K562 (cell line): Measurements from ENCODE around the gene MINDY3. TPM values are rescaled to one million over a fixed set of nuclear protein-coding genes. Genes with fewer than 3 reads are reported as not detected.
A peak's percentile ranks its signal among the peaks of the same experiment; 100 is the strongest.

Experiments
- ATF6 ChIP-seq: sonication (generic); formaldehyde crosslinking; IDR thresholded peaks from 2 replicates; pipeline ENCODE4 v1.4.0; 2020; ENCODE audit warnings: mild to moderate bottlenecking, missing genetic modification reagents
- FOXM1 ChIP-seq, 2 experiments: fragments of 450-650 bp in 1 of 2; sonication (generic) in 1 of 2; formaldehyde crosslinking in 1 of 2; IDR thresholded peaks; 2 replicates each; pipeline versions ENCODE4 v1.6.1 to v1.9.0; 2017 to 2022; ENCODE audit warnings: low read depth in 2 of 2, mild to moderate bottlenecking in 2 of 2, missing genetic modification reagents in 1 of 2, moderate library complexity in 1 of 2
- HDAC1 ChIP-seq, 2 experiments: fragments of 450-650 bp; IDR thresholded peaks; 2 replicates each; pipeline ENCODE4 v1.6.1; 2016 to 2017; ENCODE audit warnings: inconsistent platforms in 1 of 2, mild to moderate bottlenecking in 1 of 2, moderate library complexity in 1 of 2
- NR2C1 ChIP-seq, 2 experiments: fragments of 450-650 bp; IDR thresholded peaks; 2 replicates each; pipeline ENCODE4 v1.6.1; 2017; ENCODE audit warnings: mild to moderate bottlenecking in 2 of 2, antibody characterized with exemption in 1 of 2, inconsistent platforms in 1 of 2, missing compliant biosample characterization in 1 of 2, missing genetic modification characterization in 1 of 2
- PHF8 ChIP-seq: fragments of 200-600 bp; sonication (generic); IDR thresholded peaks from 2 replicates; pipeline ENCODE4 v1.6.1; 2012; ENCODE audit warnings: mixed run types, mild to moderate bottlenecking, inconsistent platforms, low read length, moderate library complexity, borderline replicate concordance
- PKNOX1 ChIP-seq: fragments of 450-650 bp; IDR thresholded peaks from 2 replicates; pipeline ENCODE4 v1.6.1; 2016
- ZKSCAN1 ChIP-seq: fragments of 150-350 bp; IDR thresholded peaks from 2 replicates; pipeline ENCODE4 v1.6.1; 2016; ENCODE audit warnings: low read depth, low read length
- polyA plus RNA-seq, 8 experiments: library from polyadenylated mRNA; depleted of rRNA in 4 of 8; stranded (reverse) in 5 of 8; unstranded in 3 of 8; fragments of >200 nt; fragmentation: Nextera tagmentation in 2 of 8; fragmentation: Illumina TruSeq in 1 of 8; extraction: Ambion mirVana in 2 of 8; extraction: Trizol in 1 of 8; gene quantifications; 2 replicates each; pipeline versions ENCODE4 v1.2.1 to v1.2.3, GENCODE V29; 2011 to 2014; ENCODE audit warnings: inconsistent platforms in 1 of 8, missing spikeins in 1 of 8
- total RNA-seq, 7 experiments: library from RNA; depleted of rRNA in 6 of 7; stranded (reverse); fragments of >200 nt in 6 of 7; fragmentation: Illumina TruSeq in 2 of 7; extraction: Trizol in 2 of 7; gene quantifications; 2 replicates each; pipeline versions ENCODE4 v1.2.1 to v1.2.3, GENCODE V29; 2011 to 2021; ENCODE audit warnings: low replicate concordance in 1 of 7
- TF ChIP-seq, protein P1 (sequence below): sonication (generic); formaldehyde crosslinking; IDR thresholded peaks from 2 replicates; pipeline ENCODE4 v1.8.0; 2022; ENCODE audit warnings: missing genetic modification reagents, mild to moderate bottlenecking, borderline replicate concordance
- TF ChIP-seq, protein P2 (sequence below): fragments of 450-650 bp; IDR thresholded peaks from 2 replicates; pipeline ENCODE4 v1.6.1; 2016; ENCODE audit warnings: low read depth
- TF ChIP-seq, protein P3 (sequence below), 2 experiments: fragments of 450-650 bp; conservative IDR thresholded peaks; 2 replicates each; pipeline ENCODE4 v1.6.1; 2017; ENCODE audit warnings: mild to moderate bottlenecking in 2 of 2, moderate library complexity in 2 of 2

The MINDY3 gene
- total and polyA plus RNA-seq, 9 of the 15 experiments (the other 6 are each of a cell fraction or from before 2014, with no cell fraction given): 14.0 to 35.9 (median 23.6) TPM

GRCh38 chr10:15859906-15860691, at the start of gene MINDY3 (continued):
- TF ChIP-seq FOXM1 (IDR thresholded peaks at IDR 0.05; ENCODE audit: low read depth) (no peak), FOXM1 (CRISPR knock-in tag; IDR thresholded peaks at IDR 0.05; ENCODE audit: low read depth) (0 out of 2 replicates have a peak, but pooled peaks have one; percentile 17), PHF8 (peak; percentile 92; the same call in 1 of the 2 replicates), ZKSCAN1 (no peak), NR2C1 (IDR thresholded peaks at IDR 0.05) (peak; percentile 82), NR2C1 (tag; IDR thresholded peaks at IDR 0.05) (peak; percentile 82), HDAC1 (IDR thresholded peaks at IDR 0.05) (peak in 1 of 2 experiments; percentile 38; a peak in 2 of 4 replicates), PKNOX1 (peak; percentile 27; the same call in 1 of the 2 replicates), ATF6 (CRISPR knock-in tag) (0 out of 2 replicates have a peak, but pooled peaks have one; percentile 74)
- TF ChIP-seq, protein P1, sequence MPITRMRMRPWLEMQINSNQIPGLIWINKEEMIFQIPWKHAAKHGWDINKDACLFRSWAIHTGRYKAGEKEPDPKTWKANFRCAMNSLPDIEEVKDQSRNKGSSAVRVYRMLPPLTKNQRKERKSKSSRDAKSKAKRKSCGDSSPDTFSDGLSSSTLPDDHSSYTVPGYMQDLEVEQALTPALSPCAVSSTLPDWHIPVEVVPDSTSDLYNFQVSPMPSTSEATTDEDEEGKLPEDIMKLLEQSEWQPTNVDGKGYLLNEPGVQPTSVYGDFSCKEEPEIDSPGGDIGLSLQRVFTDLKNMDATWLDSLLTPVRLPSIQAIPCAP (CRISPR knock-in tag): no peak
- TF ChIP-seq, protein P2, sequence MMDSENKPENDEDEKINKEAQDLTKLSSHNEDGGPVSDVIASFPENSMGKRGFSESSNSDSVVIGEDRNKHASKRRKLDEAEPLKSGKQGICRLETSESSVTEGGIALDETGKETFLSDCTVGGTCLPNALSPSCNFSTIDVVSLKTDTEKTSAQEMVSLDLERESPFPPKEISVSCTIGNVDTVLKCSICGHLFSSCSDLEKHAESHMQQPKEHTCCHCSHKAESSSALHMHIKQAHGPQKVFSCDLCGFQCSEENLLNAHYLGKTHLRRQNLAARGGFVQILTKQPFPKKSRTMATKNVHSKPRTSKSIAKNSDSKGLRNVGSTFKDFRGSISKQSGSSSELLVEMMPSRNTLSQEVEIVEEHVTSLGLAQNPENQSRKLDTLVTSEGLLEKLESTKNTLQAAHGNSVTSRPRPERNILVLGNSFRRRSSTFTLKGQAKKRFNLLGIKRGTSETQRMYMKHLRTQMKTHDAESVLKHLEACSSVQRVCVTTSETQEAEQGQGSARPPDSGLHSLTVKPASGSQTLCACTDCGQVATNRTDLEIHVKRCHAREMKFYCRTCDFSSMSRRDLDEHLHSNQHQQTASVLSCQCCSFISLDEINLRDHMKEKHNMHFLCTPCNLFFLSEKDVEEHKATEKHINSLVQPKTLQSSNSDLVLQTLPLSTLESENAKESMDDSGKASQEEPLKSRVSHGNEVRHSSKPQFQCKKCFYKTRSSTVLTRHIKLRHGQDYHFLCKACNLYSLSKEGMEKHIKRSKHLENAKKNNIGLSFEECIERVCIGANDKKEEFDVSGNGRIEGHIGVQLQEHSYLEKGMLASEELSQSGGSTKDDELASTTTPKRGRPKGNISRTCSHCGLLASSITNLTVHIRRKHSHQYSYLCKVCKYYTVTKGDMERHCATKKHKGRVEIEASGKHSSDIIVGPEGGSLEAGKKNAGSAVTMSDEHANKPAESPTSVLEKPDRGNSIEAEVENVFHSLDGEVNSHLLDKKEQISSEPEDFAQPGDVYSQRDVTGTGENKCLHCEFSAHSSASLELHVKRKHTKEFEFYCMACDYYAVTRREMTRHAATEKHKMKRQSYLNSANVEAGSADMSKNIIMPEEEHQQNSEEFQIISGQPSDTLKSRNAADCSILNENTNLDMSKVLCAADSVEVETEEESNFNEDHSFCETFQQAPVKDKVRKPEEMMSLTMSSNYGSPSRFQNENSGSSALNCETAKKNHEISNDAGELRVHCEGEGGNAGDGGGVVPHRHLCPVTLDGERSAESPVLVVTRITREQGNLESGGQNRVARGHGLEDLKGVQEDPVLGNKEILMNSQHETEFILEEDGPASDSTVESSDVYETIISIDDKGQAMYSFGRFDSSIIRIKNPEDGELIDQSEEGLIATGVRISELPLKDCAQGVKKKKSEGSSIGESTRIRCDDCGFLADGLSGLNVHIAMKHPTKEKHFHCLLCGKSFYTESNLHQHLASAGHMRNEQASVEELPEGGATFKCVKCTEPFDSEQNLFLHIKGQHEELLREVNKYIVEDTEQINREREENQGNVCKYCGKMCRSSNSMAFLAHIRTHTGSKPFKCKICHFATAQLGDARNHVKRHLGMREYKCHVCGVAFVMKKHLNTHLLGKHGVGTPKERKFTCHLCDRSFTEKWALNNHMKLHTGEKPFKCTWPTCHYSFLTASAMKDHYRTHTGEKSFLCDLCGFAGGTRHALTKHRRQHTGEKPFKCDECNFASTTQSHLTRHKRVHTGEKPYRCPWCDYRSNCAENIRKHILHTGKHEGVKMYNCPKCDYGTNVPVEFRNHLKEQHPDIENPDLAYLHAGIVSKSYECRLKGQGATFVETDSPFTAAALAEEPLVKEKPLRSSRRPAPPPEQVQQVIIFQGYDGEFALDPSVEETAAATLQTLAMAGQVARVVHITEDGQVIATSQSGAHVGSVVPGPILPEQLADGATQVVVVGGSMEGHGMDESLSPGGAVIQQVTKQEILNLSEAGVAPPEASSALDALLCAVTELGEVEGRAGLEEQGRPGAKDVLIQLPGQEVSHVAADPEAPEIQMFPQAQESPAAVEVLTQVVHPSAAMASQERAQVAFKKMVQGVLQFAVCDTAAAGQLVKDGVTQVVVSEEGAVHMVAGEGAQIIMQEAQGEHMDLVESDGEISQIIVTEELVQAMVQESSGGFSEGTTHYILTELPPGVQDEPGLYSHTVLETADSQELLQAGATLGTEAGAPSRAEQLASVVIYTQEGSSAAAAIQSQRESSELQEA: no peak
- TF ChIP-seq, protein P3, sequence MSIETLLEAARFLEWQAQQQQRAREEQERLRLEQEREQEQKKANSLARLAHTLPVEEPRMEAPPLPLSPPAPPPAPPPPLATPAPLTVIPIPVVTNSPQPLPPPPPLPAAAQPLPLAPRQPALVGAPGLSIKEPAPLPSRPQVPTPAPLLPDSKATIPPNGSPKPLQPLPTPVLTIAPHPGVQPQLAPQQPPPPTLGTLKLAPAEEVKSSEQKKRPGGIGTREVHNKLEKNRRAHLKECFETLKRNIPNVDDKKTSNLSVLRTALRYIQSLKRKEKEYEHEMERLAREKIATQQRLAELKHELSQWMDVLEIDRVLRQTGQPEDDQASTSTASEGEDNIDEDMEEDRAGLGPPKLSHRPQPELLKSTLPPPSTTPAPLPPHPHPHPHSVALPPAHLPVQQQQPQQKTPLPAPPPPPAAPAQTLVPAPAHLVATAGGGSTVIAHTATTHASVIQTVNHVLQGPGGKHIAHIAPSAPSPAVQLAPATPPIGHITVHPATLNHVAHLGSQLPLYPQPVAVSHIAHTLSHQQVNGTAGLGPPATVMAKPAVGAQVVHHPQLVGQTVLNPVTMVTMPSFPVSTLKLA (conservative IDR thresholded peaks at IDR 0.05): peak in 1 of 2 experiments; percentile 52; a peak in 2 of 4 replicates
